Activated naive CD8-positive, alpha-beta T cell treated with anti-CD3 and anti-CD28 coated beads, Interleukin-2, amount 10 ng/mL, durations not matched to agents 7 days and 5 days (primary cell): ENCODE measurements around the gene NCDN. TPM values are rescaled to one million over a fixed set of nuclear protein-coding genes. Genes with fewer than 3 reads are reported as not detected.
A peak's percentile ranks its signal among the peaks of the same experiment; 100 is the strongest.

Experiments
- ATAC-seq: fragments of 150-1000 bp; cut with Tn5 transposase; one replicate; pipeline ENCODE4 v1.10.0; 2021; ENCODE audit warnings: low read depth, moderate library complexity
- POLR2A ChIA-PET: fragments of 350-600 bp; sonication (Branson Sonifier 250); formaldehyde crosslinking; loops from one replicate; lab custom pipeline; 2021; ENCODE audit warnings: antibody characterized with exemption; lab: Charles Lee
- DNase-seq: peaks from one replicate; pipeline ENCODE4 v3.0.0; 2021
- H3K27ac Mint-ChIP-seq: one replicate; pipeline ENCODE4 v1.8.0; 2022; ENCODE audit warnings: mild to moderate bottlenecking, mixed read lengths
- H3K27me3 Mint-ChIP-seq: one replicate; pipeline ENCODE4 v1.8.0; 2022; ENCODE audit warnings: mild to moderate bottlenecking, moderate library complexity, mixed read lengths
- H3K36me3 Mint-ChIP-seq: one replicate; pipeline ENCODE4 v1.8.0; 2021; ENCODE audit warnings: mild to moderate bottlenecking, mixed read lengths
- H3K4me1 Mint-ChIP-seq: one replicate; pipeline ENCODE4 v1.8.0; 2021; ENCODE audit warnings: mixed read lengths
- H3K4me3 Mint-ChIP-seq: one replicate; pipeline ENCODE4 v1.8.0; 2022; ENCODE audit warnings: mild to moderate bottlenecking, moderate library complexity, mixed read lengths
- H3K9me3 Mint-ChIP-seq: one replicate; pipeline ENCODE4 v1.8.0; 2021; ENCODE audit warnings: mixed read lengths
- total RNA-seq, 2 experiments: library from RNA; stranded (reverse); gene quantifications; one replicate each; pipeline ENCODE4 v1.2.3, GENCODE V29; 2021

Gene NCDN
- total RNA-seq, 2 experiments from 2014 or later, result 21.5 to 23.2 TPM

GRCh38 chr1:35567947-35568558, 10.5 kb downstream of the NCDN start:
- H3K27me3 Mint-ChIP-seq, result peaks cover 18% of the 10 kb centered on the region
- no peak for DNase-seq
- no peak for ATAC-seq
- no peaks in the 10 kb centered on the region for H3K9me3 Mint-ChIP-seq
- POLR2A ChIA-PET, result interaction anchor here (1.1 to 1.6 kb wide), 3 partner anchors 10 to 148 kb away, joined by 4 to 6 read pairs (median 4); no protein-coding TSS in a partner anchor
- peaks cover 2% of the 10 kb centered on the region for H3K36me3 Mint-ChIP-seq
- no peak overlapping the region for H3K4me3 Mint-ChIP-seq
- no peak overlapping the region for H3K27ac Mint-ChIP-seq
- peaks cover 5% of the 10 kb centered on the region for H3K4me1 Mint-ChIP-seq

- H3K4me1 Mint-ChIP-seq, result peaks cover 3% of the 10 kb centered on the region
Measured at GRCh38 chr1:35568975-35569395, 11.4 kb downstream of the NCDN start.

GRCh38 chr1:35569936-35570335, 12.3 kb downstream of the NCDN start:
- no peak overlapping the region for H3K4me3 Mint-ChIP-seq
- peaks cover 19% of the 10 kb centered on the region for H3K27me3 Mint-ChIP-seq
- POLR2A ChIA-PET, result no interaction called here
- DNase-seq (no peak), ATAC-seq (no peak)
- H3K9me3 Mint-ChIP-seq, result no peaks in the 10 kb centered on the region
- no peak overlapping the region for H3K27ac Mint-ChIP-seq
- H3K4me1 Mint-ChIP-seq, result peaks cover 1% of the 10 kb centered on the region
- no peaks in the 10 kb centered on the region for H3K36me3 Mint-ChIP-seq

More at GRCh38 chr1:35568975-35569395, 11.4 kb downstream of the NCDN start:
- peaks cover 19% of the 10 kb centered on the region for H3K27me3 Mint-ChIP-seq
- no peak overlapping the region for H3K4me3 Mint-ChIP-seq
- peak; percentile 68 for ATAC-seq
- peaks cover 2% of the 10 kb centered on the region for H3K36me3 Mint-ChIP-seq
- H3K27ac Mint-ChIP-seq, result no peak overlapping the region
- peak; percentile 67 for DNase-seq
- no peaks in the 10 kb centered on the region for H3K9me3 Mint-ChIP-seq
- POLR2A ChIA-PET, result interaction anchor here (1.0 to 1.6 kb wide), 4 partner anchors 9 to 200 kb away, joined by 4 to 6 read pairs (median 4); no protein-coding TSS in a partner anchor

GRCh38 chr1:35570589-35571137, 13.1 kb downstream of the NCDN start:
- POLR2A ChIA-PET, result interaction anchor here (1.9 kb wide), 1 partner anchor 145 kb away, joined by 6 read pairs; no protein-coding TSS in a partner anchor
- Mint-ChIP-seq H3K4me3 (no peak overlapping the region), H3K9me3 (no peaks in the 10 kb centered on the region), H3K27ac (no peak overlapping the region), H3K4me1 (peaks cover 6% of the 10 kb centered on the region), H3K27me3 (peaks cover 23% of the 10 kb centered on the region), H3K36me3 (peaks cover 2% of the 10 kb centered on the region)
- ATAC-seq (no peak), DNase-seq (no peak)

- DNase-seq, result no peak
- H3K27me3 Mint-ChIP-seq, result peaks cover 24% of the 10 kb centered on the region
- ATAC-seq, result no peak
- H3K4me3 Mint-ChIP-seq, result no peak overlapping the region
- H3K36me3 Mint-ChIP-seq, result peaks cover 3% of the 10 kb centered on the region
- no peaks in the 10 kb centered on the region for H3K9me3 Mint-ChIP-seq
- H3K4me1 Mint-ChIP-seq, result peaks cover 12% of the 10 kb centered on the region
- POLR2A ChIA-PET, result interaction anchor here (1.9 kb wide), 1 partner anchor 144 kb away, joined by 6 read pairs; no protein-coding TSS in a partner anchor
- H3K27ac Mint-ChIP-seq, result no peak overlapping the region
Measured at GRCh38 chr1:35571263-35571662, 13.7 kb downstream of the NCDN start.

- POLR2A ChIA-PET, result interaction anchor here (1.0 to 1.9 kb wide), 2 partner anchors 143 to 145 kb away, joined by 3 to 6 read pairs; no protein-coding TSS in a partner anchor
- no peak overlapping the region for H3K27ac Mint-ChIP-seq
- H3K4me3 Mint-ChIP-seq, result no peak overlapping the region
- H3K4me1 Mint-ChIP-seq, result peaks cover 15% of the 10 kb centered on the region
- ATAC-seq (no peak), DNase-seq (no peak)
- H3K27me3 Mint-ChIP-seq, result peaks cover 26% of the 10 kb centered on the region
- peaks cover 3% of the 10 kb centered on the region for H3K36me3 Mint-ChIP-seq
- no peaks in the 10 kb centered on the region for H3K9me3 Mint-ChIP-seq
Measured at GRCh38 chr1:35572296-35572695, 14.7 kb downstream of the NCDN start.

- peaks cover 26% of the 10 kb centered on the region for H3K27me3 Mint-ChIP-seq
- H3K4me1 Mint-ChIP-seq, result peaks cover 24% of the 10 kb centered on the region
- H3K9me3 Mint-ChIP-seq, result no peaks in the 10 kb centered on the region
- H3K36me3 Mint-ChIP-seq, result peaks cover 4% of the 10 kb centered on the region
- DNase-seq, result no peak
- POLR2A ChIA-PET, result interaction anchor here (0.6 kb wide), 1 partner anchor 146 kb away, joined by 9 read pairs; no protein-coding TSS in a partner anchor
- no peak within 1 kb of the TSS for H3K4me3 Mint-ChIP-seq
- H3K27ac Mint-ChIP-seq, result no peak within 1 kb of the TSS
- no peak for ATAC-seq
Measured at GRCh38 chr1:35573198-35574124, 15.9 kb downstream of the NCDN start, which contains the start of gene TFAP2E. Gene TFAP2E, plus strand, starts transcription at chr1:35573314. Its CDS starts 264 bp downstream, at chr1:35573578.

- POLR2A ChIA-PET, result no interaction called here
- Mint-ChIP-seq H3K36me3 (peaks cover 4% of the 10 kb centered on the region), H3K4me1 (peaks cover 24% of the 10 kb centered on the region), H3K9me3 (no peaks in the 10 kb centered on the region), H3K27me3 (peaks cover 26% of the 10 kb centered on the region), H3K4me3 (no peak overlapping the region), H3K27ac (no peak overlapping the region)
- DNase-seq (no peak), ATAC-seq (no peak)
Measured at GRCh38 chr1:35574125-35574654, 16.6 kb downstream of the NCDN start.

GRCh38 chr1:35574655-35575415, 17.2 kb downstream of the NCDN start:
- no peak for DNase-seq
- peaks cover 24% of the 10 kb centered on the region for H3K4me1 Mint-ChIP-seq
- POLR2A ChIA-PET, result no interaction called here
- H3K36me3 Mint-ChIP-seq, result peaks cover 4% of the 10 kb centered on the region
- no peaks in the 10 kb centered on the region for H3K9me3 Mint-ChIP-seq
- H3K27ac Mint-ChIP-seq, result peak overlapping the region; percentile 86
- no peak overlapping the region for H3K4me3 Mint-ChIP-seq
- peaks cover 26% of the 10 kb centered on the region for H3K27me3 Mint-ChIP-seq
- no peak for ATAC-seq

- peaks cover 26% of the 10 kb centered on the region for H3K27me3 Mint-ChIP-seq
- DNase-seq, result no peak
- POLR2A ChIA-PET, result interaction anchor here (2.9 kb wide), 1 partner anchor 194 kb away, joined by 23 read pairs; the partner anchor contains the start of gene CLSPN
- peak overlapping the region; percentile 83 for H3K4me3 Mint-ChIP-seq
- H3K4me1 Mint-ChIP-seq, result peaks cover 24% of the 10 kb centered on the region
- peak overlapping the region; percentile 86 for H3K27ac Mint-ChIP-seq
- ATAC-seq, result no peak
- H3K9me3 Mint-ChIP-seq, result no peaks in the 10 kb centered on the region
- peaks cover 4% of the 10 kb centered on the region for H3K36me3 Mint-ChIP-seq
Measured at GRCh38 chr1:35575416-35575958, 17.9 kb downstream of the NCDN start.

GRCh38 chr1:35576061-35576765, 18.6 kb downstream of the NCDN start:
- peak; percentile 8 for ATAC-seq
- no peak for DNase-seq
- POLR2A ChIA-PET, result interaction anchor here (1.8 to 2.9 kb wide), 2 partner anchors 11 to 193 kb away, joined by 6 to 23 read pairs; partner anchors contain the start of gene CLSPN
- Mint-ChIP-seq H3K36me3 (peaks cover 4% of the 10 kb centered on the region), H3K27me3 (peaks cover 24% of the 10 kb centered on the region), H3K27ac (peak overlapping the region; percentile 86), H3K9me3 (no peaks in the 10 kb centered on the region), H3K4me1 (peaks cover 24% of the 10 kb centered on the region), H3K4me3 (peak overlapping the region; percentile 83)
